Measurements from ENCODE around the gene LZTS3.

Gene LZTS3

GRCh38 chr20:3175270-3175669 lies 1.9 kb upstream of the LZTS3 start:
- H3K4me3 ChIP-seq (ENCODE audit: low read length) = peak overlapping the region; percentile 92
- TF ChIP-seq CTCF (conservative IDR thresholded peaks at IDR 0.05; ENCODE audit: low read length) = no peak
- DNase-seq (ENCODE audit: low read depth) = no peak

GRCh38 chr20:3174442-3175261 lies 1.3 kb upstream of the LZTS3 start:
- peak; percentile 37 for DNase-seq (ENCODE audit: low read depth)
- no peak for TF ChIP-seq CTCF (conservative IDR thresholded peaks at IDR 0.05; ENCODE audit: low read length)
- H3K4me3 ChIP-seq (ENCODE audit: low read length) = peak overlapping the region; percentile 92

- DNase-seq (ENCODE audit: low read depth) = peak; percentile 69
- H3K4me3 ChIP-seq (ENCODE audit: low read length) = peak overlapping the region; percentile 92
- TF ChIP-seq CTCF (conservative IDR thresholded peaks at IDR 0.05; ENCODE audit: low read length) = peak; percentile 26; the same call in 1 of the 2 replicates
These were observed 477 bp upstream of the LZTS3 start for GRCh38 chr20:3173610-3174441.

GRCh38 chr20:3172126-3172932 lies 1.0 kb downstream of the LZTS3 start:
- no peak for DNase-seq (ENCODE audit: low read depth)
- peak overlapping the region; percentile 92 for H3K4me3 ChIP-seq (ENCODE audit: low read length)
- TF ChIP-seq CTCF (conservative IDR thresholded peaks at IDR 0.05; ENCODE audit: low read length) = no peak

GRCh38 chr20:3171391-3172125 lies 1.8 kb downstream of the LZTS3 start:
- DNase-seq (ENCODE audit: low read depth) = no peak
- no peak for TF ChIP-seq CTCF (conservative IDR thresholded peaks at IDR 0.05; ENCODE audit: low read length)
- H3K4me3 ChIP-seq (ENCODE audit: low read length) = no peak overlapping the region

GRCh38 chr20:3168829-3169590 lies 4.3 kb downstream of the LZTS3 start:
- no peak for TF ChIP-seq CTCF (conservative IDR thresholded peaks at IDR 0.05; ENCODE audit: low read length)
- no peak overlapping the region for H3K4me3 ChIP-seq (ENCODE audit: low read length)
- DNase-seq (ENCODE audit: low read depth) = no peak
